GM12878 (cell line): ENCODE data around the gene ABHD6. TPM values are rescaled to one million over a fixed set of nuclear protein-coding genes. Genes with fewer than 3 reads are reported as not detected.

Experiments
- ASH2L ChIP-seq: fragments of 300-600, 200-600 bp; sonication (generic); IDR thresholded peaks from 2 replicates; pipeline ENCODE4 v1.6.1; 2017; ENCODE audit warnings: low read depth, mild to moderate bottlenecking, borderline replicate concordance
- CBX3 ChIP-seq: fragments of 200-600 bp; sonication (generic); IDR thresholded peaks from 2 replicates; pipeline ENCODE4 v1.6.1; 2016; ENCODE audit warnings: low read depth, borderline replicate concordance
- CHD1 ChIP-seq: IDR thresholded peaks from 2 replicates; pipeline ENCODE4 v1.6.1; 2012; ENCODE audit warnings: low read depth, low read length, improper control_type of control experiment
- EGR1 ChIP-seq, 2 experiments: IDR thresholded peaks; 1 replicate in 1 of 2; 2 replicates in 1 of 2; pipeline ENCODE4 v1.6.1; 2011 to 2012; ENCODE audit warnings: low read depth in 2 of 2, low read length in 2 of 2, borderline replicate concordance in 1 of 2, mild to moderate bottlenecking in 1 of 2, moderate library complexity in 1 of 2
- ESRRA ChIP-seq: IDR thresholded peaks from 2 replicates; pipeline ENCODE4 v1.6.1; 2012; ENCODE audit warnings: mild to moderate bottlenecking, low read length, improper control_type of control experiment
- NFYA ChIP-seq: IDR thresholded peaks from 2 replicates; pipeline ENCODE4 v1.6.1; 2011; ENCODE audit warnings: low read depth, mild to moderate bottlenecking, low read length, improper control_type of control experiment, borderline replicate concordance
- NRF1 ChIP-seq: conservative IDR thresholded peaks from 2 replicates; pipeline ENCODE4 v1.6.1; 2011; ENCODE audit warnings: mild to moderate bottlenecking, low read depth, low read length, improper control_type of control experiment
- RFX5 ChIP-seq: IDR thresholded peaks from 2 replicates; pipeline ENCODE4 v1.6.1; 2011; ENCODE audit warnings: low read depth, low read length, improper control_type of control experiment
- SPI1 ChIP-seq: IDR thresholded peaks from 2 replicates; pipeline ENCODE4 v1.6.1; 2011; ENCODE audit warnings: low read depth, mild to moderate bottlenecking, low read length, moderate library complexity, borderline replicate concordance; ENCODE audit not compliant: insufficient read depth
- ZNF207 ChIP-seq: fragments of 450-650 bp; IDR thresholded peaks from 2 replicates; pipeline ENCODE4 v1.6.1; 2014; ENCODE audit warnings: antibody characterized with exemption, mild to moderate bottlenecking, borderline replicate concordance
- polyA plus RNA-seq, 11 experiments: library from polyadenylated mRNA; depleted of rRNA in 4 of 11; unstranded in 6 of 11; stranded (reverse) in 5 of 11; fragments of >200 nt; fragmentation: Nextera tagmentation in 4 of 11; fragmentation: Illumina TruSeq in 1 of 11; extraction: Ambion mirVana in 4 of 11; extraction: Trizol in 1 of 11; gene quantifications; 1 replicate in 1 of 11; 2 replicates in 10 of 11; pipeline versions ENCODE4 v1.2.1 to v1.2.3, GENCODE V29; 2011 to 2016; ENCODE audit warnings: inconsistent platforms in 2 of 11, missing spikeins in 2 of 11, low read depth in 1 of 11
- total RNA-seq, 4 experiments: library from RNA; depleted of rRNA in 3 of 4; stranded (reverse); fragments of >200 nt in 3 of 4; fragmentation: Illumina TruSeq in 1 of 4; extraction: Trizol in 1 of 4; gene quantifications; 2 replicates each; pipeline versions ENCODE4 v1.2.1 to v1.2.3, GENCODE V29; 2013 to 2021
- TF ChIP-seq, protein P1 (sequence below): fragments of 450-650 bp; IDR thresholded peaks from 2 replicates; pipeline ENCODE4 v1.6.1; 2018; ENCODE audit warnings: mild to moderate bottlenecking, low read depth, moderate library complexity; ENCODE audit not compliant: partially characterized antibody
- TF ChIP-seq, protein P2 (sequence below): IDR thresholded peaks from 2 replicates; pipeline ENCODE4 v1.6.1; 2012; ENCODE audit warnings: low read length, inconsistent platforms
- TF ChIP-seq, protein P3 (sequence below): fragments of 450-650 bp; IDR thresholded peaks from 2 replicates; pipeline ENCODE4 v1.6.1; 2017; ENCODE audit warnings: mild to moderate bottlenecking, moderate library complexity
- TF ChIP-seq, protein P4 (sequence below): fragments of 450-650 bp; IDR thresholded peaks from 2 replicates; pipeline ENCODE4 v1.6.1; 2017; ENCODE audit warnings: mild to moderate bottlenecking, moderate library complexity
- TF ChIP-seq, protein P5 (sequence below): IDR thresholded peaks from 2 replicates; pipeline ENCODE4 v1.6.1; 2012; ENCODE audit warnings: low read depth, low read length, improper control_type of control experiment

The ABHD6 gene
- total and polyA plus RNA-seq, 10 of the 15 experiments (the other 5 are each of a cell fraction or from before 2014, with no cell fraction given) = 1.4 to 33.2 (median 3.2) TPM

DNA sequence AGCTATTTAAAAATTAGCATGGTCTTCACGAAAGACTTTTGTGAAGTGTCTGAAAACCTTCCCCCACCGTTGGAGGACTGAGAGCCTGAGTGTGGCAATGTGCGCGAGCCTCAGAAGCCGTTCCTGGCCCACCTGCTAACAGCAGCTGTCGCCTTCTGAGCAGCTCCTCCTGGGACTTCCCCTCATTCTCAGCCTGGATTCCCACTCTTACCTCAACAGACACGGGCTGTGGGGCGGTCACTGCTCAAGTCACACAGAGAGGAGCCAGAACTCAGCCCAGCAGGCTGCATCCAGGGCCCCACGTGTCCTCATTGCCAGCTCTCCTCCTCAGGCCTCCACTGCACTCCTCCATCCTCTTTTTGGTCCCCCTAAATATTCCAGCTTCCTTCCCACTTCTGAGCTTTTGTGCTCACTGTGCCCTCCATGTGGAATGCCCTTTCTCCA is 34.7 kb upstream of the ABHD6 start (continued):
- TF ChIP-seq, protein P1, sequence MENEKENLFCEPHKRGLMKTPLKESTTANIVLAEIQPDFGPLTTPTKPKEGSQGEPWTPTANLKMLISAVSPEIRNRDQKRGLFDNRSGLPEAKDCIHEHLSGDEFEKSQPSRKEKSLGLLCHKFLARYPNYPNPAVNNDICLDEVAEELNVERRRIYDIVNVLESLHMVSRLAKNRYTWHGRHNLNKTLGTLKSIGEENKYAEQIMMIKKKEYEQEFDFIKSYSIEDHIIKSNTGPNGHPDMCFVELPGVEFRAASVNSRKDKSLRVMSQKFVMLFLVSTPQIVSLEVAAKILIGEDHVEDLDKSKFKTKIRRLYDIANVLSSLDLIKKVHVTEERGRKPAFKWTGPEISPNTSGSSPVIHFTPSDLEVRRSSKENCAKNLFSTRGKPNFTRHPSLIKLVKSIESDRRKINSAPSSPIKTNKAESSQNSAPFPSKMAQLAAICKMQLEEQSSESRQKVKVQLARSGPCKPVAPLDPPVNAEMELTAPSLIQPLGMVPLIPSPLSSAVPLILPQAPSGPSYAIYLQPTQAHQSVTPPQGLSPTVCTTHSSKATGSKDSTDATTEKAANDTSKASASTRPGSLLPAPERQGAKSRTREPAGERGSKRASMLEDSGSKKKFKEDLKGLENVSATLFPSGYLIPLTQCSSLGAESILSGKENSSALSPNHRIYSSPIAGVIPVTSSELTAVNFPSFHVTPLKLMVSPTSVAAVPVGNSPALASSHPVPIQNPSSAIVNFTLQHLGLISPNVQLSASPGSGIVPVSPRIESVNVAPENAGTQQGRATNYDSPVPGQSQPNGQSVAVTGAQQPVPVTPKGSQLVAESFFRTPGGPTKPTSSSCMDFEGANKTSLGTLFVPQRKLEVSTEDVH = no peak
- TF ChIP-seq, protein P2, sequence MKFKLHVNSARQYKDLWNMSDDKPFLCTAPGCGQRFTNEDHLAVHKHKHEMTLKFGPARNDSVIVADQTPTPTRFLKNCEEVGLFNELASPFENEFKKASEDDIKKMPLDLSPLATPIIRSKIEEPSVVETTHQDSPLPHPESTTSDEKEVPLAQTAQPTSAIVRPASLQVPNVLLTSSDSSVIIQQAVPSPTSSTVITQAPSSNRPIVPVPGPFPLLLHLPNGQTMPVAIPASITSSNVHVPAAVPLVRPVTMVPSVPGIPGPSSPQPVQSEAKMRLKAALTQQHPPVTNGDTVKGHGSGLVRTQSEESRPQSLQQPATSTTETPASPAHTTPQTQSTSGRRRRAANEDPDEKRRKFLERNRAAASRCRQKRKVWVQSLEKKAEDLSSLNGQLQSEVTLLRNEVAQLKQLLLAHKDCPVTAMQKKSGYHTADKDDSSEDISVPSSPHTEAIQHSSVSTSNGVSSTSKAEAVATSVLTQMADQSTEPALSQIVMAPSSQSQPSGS = peak; percentile 22; the same call in 1 of the 2 replicates
- TF ChIP-seq EGR1 (IDR thresholded peaks at IDR 0.05; ENCODE audit: borderline replicate concordance in 1 of 2, low read depth in 2 of 2, low read length in 2 of 2) = no peak
- TF ChIP-seq, protein P3, sequence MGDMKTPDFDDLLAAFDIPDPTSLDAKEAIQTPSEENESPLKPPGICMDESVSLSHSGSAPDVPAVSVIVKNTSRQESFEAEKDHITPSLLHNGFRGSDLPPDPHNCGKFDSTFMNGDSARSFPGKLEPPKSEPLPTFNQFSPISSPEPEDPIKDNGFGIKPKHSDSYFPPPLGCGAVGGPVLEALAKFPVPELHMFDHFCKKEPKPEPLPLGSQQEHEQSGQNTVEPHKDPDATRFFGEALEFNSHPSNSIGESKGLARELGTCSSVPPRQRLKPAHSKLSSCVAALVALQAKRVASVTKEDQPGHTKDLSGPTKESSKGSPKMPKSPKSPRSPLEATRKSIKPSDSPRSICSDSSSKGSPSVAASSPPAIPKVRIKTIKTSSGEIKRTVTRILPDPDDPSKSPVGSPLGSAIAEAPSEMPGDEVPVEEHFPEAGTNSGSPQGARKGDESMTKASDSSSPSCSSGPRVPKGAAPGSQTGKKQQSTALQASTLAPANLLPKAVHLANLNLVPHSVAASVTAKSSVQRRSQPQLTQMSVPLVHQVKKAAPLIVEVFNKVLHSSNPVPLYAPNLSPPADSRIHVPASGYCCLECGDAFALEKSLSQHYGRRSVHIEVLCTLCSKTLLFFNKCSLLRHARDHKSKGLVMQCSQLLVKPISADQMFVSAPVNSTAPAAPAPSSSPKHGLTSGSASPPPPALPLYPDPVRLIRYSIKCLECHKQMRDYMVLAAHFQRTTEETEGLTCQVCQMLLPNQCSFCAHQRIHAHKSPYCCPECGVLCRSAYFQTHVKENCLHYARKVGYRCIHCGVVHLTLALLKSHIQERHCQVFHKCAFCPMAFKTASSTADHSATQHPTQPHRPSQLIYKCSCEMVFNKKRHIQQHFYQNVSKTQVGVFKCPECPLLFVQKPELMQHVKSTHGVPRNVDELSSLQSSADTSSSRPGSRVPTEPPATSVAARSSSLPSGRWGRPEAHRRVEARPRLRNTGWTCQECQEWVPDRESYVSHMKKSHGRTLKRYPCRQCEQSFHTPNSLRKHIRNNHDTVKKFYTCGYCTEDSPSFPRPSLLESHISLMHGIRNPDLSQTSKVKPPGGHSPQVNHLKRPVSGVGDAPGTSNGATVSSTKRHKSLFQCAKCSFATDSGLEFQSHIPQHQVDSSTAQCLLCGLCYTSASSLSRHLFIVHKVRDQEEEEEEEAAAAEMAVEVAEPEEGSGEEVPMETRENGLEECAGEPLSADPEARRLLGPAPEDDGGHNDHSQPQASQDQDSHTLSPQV = peak; percentile 4
- 0 out of 2 replicates have a peak, but pooled peaks have one; percentile 29 for TF ChIP-seq ESRRA
- no peak for TF ChIP-seq NRF1
- no peak for TF ChIP-seq CHD1
- TF ChIP-seq, protein P4, sequence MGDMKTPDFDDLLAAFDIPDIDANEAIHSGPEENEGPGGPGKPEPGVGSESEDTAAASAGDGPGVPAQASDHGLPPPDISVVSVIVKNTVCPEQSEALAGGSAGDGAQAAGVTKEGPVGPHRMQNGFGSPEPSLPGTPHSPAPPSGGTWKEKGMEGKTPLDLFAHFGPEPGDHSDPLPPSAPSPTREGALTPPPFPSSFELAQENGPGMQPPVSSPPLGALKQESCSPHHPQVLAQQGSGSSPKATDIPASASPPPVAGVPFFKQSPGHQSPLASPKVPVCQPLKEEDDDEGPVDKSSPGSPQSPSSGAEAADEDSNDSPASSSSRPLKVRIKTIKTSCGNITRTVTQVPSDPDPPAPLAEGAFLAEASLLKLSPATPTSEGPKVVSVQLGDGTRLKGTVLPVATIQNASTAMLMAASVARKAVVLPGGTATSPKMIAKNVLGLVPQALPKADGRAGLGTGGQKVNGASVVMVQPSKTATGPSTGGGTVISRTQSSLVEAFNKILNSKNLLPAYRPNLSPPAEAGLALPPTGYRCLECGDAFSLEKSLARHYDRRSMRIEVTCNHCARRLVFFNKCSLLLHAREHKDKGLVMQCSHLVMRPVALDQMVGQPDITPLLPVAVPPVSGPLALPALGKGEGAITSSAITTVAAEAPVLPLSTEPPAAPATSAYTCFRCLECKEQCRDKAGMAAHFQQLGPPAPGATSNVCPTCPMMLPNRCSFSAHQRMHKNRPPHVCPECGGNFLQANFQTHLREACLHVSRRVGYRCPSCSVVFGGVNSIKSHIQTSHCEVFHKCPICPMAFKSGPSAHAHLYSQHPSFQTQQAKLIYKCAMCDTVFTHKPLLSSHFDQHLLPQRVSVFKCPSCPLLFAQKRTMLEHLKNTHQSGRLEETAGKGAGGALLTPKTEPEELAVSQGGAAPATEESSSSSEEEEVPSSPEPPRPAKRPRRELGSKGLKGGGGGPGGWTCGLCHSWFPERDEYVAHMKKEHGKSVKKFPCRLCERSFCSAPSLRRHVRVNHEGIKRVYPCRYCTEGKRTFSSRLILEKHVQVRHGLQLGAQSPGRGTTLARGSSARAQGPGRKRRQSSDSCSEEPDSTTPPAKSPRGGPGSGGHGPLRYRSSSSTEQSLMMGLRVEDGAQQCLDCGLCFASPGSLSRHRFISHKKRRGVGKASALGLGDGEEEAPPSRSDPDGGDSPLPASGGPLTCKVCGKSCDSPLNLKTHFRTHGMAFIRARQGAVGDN = peak; percentile 98
- TF ChIP-seq ASH2L = no peak
- TF ChIP-seq, protein P5, sequence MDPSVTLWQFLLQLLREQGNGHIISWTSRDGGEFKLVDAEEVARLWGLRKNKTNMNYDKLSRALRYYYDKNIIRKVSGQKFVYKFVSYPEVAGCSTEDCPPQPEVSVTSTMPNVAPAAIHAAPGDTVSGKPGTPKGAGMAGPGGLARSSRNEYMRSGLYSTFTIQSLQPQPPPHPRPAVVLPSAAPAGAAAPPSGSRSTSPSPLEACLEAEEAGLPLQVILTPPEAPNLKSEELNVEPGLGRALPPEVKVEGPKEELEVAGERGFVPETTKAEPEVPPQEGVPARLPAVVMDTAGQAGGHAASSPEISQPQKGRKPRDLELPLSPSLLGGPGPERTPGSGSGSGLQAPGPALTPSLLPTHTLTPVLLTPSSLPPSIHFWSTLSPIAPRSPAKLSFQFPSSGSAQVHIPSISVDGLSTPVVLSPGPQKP = no peak
- 0 out of 2 replicates have a peak, but pooled peaks have one; percentile 25 for TF ChIP-seq RFX5
- TF ChIP-seq NFYA = no peak
- TF ChIP-seq ZNF207 = no peak
- TF ChIP-seq SPI1 = peak; percentile 45; the same call in 1 of the 2 replicates
- no peak for TF ChIP-seq CBX3
